Loucy (cell line): Measurements from ENCODE around the gene LMTK3.

ENCODE experiments used
- H2AFZ ChIP-seq: fragments of 200-600 bp; sonication (generic); 2 replicates; pipeline ENCODE4 v1.6.0; 2016; ENCODE audit warnings: antibody characterized with exemption, mild to moderate bottlenecking, low read length, moderate library complexity
- H3F3A ChIP-seq: fragments of 200-600 bp; 2 replicates; pipeline ENCODE4 v1.6.0; 2016; ENCODE audit warnings: antibody characterized with exemption, low read depth, mild to moderate bottlenecking
- H3K27me3 ChIP-seq: fragments of 200-600 bp; sonication (generic); 2 replicates; pipeline ENCODE4 v1.6.1; 2014; ENCODE audit warnings: low read length, mild to moderate bottlenecking; ENCODE audit not compliant: insufficient read depth, poor library complexity, severe bottlenecking
- H3K36me3 ChIP-seq: fragments of 200-600 bp; sonication (generic); 2 replicates; pipeline ENCODE4 v1.6.1; 2016; ENCODE audit warnings: low read length; ENCODE audit not compliant: insufficient read depth
- H3K4me1 ChIP-seq: fragments of 200-600 bp; sonication (generic); 2 replicates; pipeline ENCODE4 v1.5.1; 2014; ENCODE audit warnings: low read length, mild to moderate bottlenecking; ENCODE audit not compliant: insufficient read depth, poor library complexity, severe bottlenecking
- H3K4me2 ChIP-seq: fragments of 200-600 bp; sonication (generic); 2 replicates; pipeline ENCODE4 v1.6.0; 2014; ENCODE audit warnings: antibody characterized with exemption, low read length, low read depth, mild to moderate bottlenecking; ENCODE audit not compliant: poor library complexity, severe bottlenecking
- H3K4me3 ChIP-seq: fragments of 200-600 bp; sonication (generic); 2 replicates; pipeline ENCODE4 v1.5.1; 2014; ENCODE audit warnings: low read length, mild to moderate bottlenecking, mixed read lengths; ENCODE audit not compliant: poor library complexity, severe bottlenecking
- H3K79me2 ChIP-seq: fragments of 200-600 bp; sonication (generic); 2 replicates; pipeline ENCODE4 v1.6.1; 2014; ENCODE audit warnings: low read length; ENCODE audit not compliant: insufficient read depth
- H3K9ac ChIP-seq: fragments of 200-600 bp; sonication (generic); 2 replicates; pipeline ENCODE4 v1.6.0; 2014; ENCODE audit warnings: mild to moderate bottlenecking, low read depth, low read length, moderate library complexity; ENCODE audit not compliant: poor library complexity, severe bottlenecking
- H3K9me2 ChIP-seq: fragments of 200-600 bp; sonication (generic); replicated peaks from 2 replicates; pipeline ENCODE4 v1.6.1; 2016; ENCODE audit warnings: low read depth, low read length, mixed read lengths
- H3K9me3 ChIP-seq: fragments of 200-600 bp; sonication (generic); 2 replicates; pipeline ENCODE4 v1.6.1; 2014; ENCODE audit warnings: mild to moderate bottlenecking, antibody characterized with exemption, low read length, low read depth; ENCODE audit not compliant: insufficient read depth
- H4K20me1 ChIP-seq: fragments of 200-600 bp; sonication (generic); 2 replicates; pipeline ENCODE4 v1.6.0; 2014; ENCODE audit warnings: antibody characterized with exemption, low read length, mild to moderate bottlenecking; ENCODE audit not compliant: insufficient read depth, poor library complexity, severe bottlenecking
- CTCF ChIP-seq: fragments of 200-600 bp; sonication (generic); conservative IDR thresholded peaks from 2 replicates; pipeline ENCODE4 v1.5.1; 2014; ENCODE audit warnings: mild to moderate bottlenecking, antibody characterized with exemption, low read length
- EZH2phosphoT487 ChIP-seq: fragments of 200-600 bp; IDR thresholded peaks from 2 replicates; pipeline ENCODE4 v1.6.1; 2018; ENCODE audit warnings: antibody characterized with exemption, mild to moderate bottlenecking, moderate library complexity, borderline replicate concordance

The LMTK3 gene

GRCh38 chr19:48502350-48503018, 9.2 kb downstream of the LMTK3 start:
- peak overlapping the region; percentile 64 for H3K4me2 ChIP-seq
- peaks cover 4% of the 10 kb centered on the region; the same call in 1 of the 2 replicates for H3F3A ChIP-seq
- peak overlapping the region; percentile 26 for H3K9ac ChIP-seq
- H3K27me3 ChIP-seq = no peaks in the 10 kb centered on the region
- H3K9me3 ChIP-seq = no peaks in the 10 kb centered on the region
- H3K79me2 ChIP-seq = no peaks in the 10 kb centered on the region
- peak overlapping the region; percentile 84 for H2AFZ ChIP-seq
- H3K4me1 ChIP-seq = peaks cover 11% of the 10 kb centered on the region
- TF ChIP-seq EZH2phosphoT487 = no peak
- no peak for TF ChIP-seq CTCF
- no peaks in the 10 kb centered on the region for H3K36me3 ChIP-seq
- H4K20me1 ChIP-seq = no peaks in the 10 kb centered on the region
- H3K4me3 ChIP-seq = peak overlapping the region; percentile 34
- H3K9me2 ChIP-seq = no peaks in the 10 kb centered on the region

- no peaks in the 10 kb centered on the region for H3K36me3 ChIP-seq
- H2AFZ ChIP-seq = peak overlapping the region; percentile 84
- TF ChIP-seq EZH2phosphoT487 (no peak), CTCF (no peak)
- peak overlapping the region; percentile 46 for H3K4me3 ChIP-seq
- peak overlapping the region; percentile 26 for H3K9ac ChIP-seq
- H3K4me2 ChIP-seq = peak overlapping the region; percentile 64
- peaks cover 4% of the 10 kb centered on the region; the same call in 1 of the 2 replicates for H3F3A ChIP-seq
- no peaks in the 10 kb centered on the region for H3K27me3 ChIP-seq
- H3K9me3 ChIP-seq = no peaks in the 10 kb centered on the region
- H3K79me2 ChIP-seq = no peaks in the 10 kb centered on the region
- H4K20me1 ChIP-seq = no peaks in the 10 kb centered on the region
- peaks cover 11% of the 10 kb centered on the region for H3K4me1 ChIP-seq
- H3K9me2 ChIP-seq = no peaks in the 10 kb centered on the region
These were observed 9.9 kb downstream of the LMTK3 start for GRCh38 chr19:48501494-48502349.

DNA sequence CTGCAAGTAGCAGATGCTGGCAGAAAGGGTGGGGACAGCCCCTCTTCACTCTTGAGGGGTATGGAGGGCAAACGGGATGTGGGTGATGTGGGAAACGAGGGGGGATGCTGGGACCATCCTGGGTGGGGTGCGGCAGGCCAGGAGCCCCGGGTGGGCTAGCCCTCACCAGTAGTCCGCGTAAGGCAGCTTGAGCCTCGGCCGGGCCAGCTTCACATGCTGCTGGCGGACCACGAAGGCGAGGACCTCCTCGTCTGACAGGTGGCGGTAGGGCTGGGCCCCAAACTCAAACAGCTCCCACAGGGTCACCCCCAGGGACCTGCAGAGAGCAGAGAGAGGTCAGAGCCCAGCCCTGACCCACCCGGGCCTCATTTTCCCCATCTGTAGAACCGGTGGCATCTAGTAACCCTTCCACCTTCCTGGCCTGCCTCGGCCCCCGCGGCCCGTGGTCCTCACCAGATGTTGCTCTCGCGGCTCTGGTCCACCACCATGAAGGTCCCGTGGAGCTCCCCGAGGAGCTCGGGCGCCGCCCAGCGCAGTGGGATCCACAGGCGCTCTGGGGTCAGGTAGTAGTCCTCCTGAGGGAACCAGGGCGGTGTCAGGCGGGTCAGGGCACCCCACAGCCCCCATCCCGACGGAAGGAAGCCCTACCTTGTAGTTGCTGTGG, 10.7 kb downstream of the LMTK3 start:
- H3K9me2 ChIP-seq = no peaks in the 10 kb centered on the region
- no peaks in the 10 kb centered on the region for H3K27me3 ChIP-seq
- H3K79me2 ChIP-seq = no peaks in the 10 kb centered on the region
- peaks cover 11% of the 10 kb centered on the region for H3K4me1 ChIP-seq
- H3K4me3 ChIP-seq = no peak overlapping the region
- no peak overlapping the region for H2AFZ ChIP-seq
- peaks cover 4% of the 10 kb centered on the region; the same call in 1 of the 2 replicates for H3F3A ChIP-seq
- H3K36me3 ChIP-seq = no peaks in the 10 kb centered on the region
- peak overlapping the region; percentile 64 for H3K4me2 ChIP-seq
- H3K9ac ChIP-seq = no peak overlapping the region
- H4K20me1 ChIP-seq = no peaks in the 10 kb centered on the region
- no peaks in the 10 kb centered on the region for H3K9me3 ChIP-seq
- no peak for TF ChIP-seq EZH2phosphoT487
